ENCODE measurements around the gene IL20. TPM values are rescaled to one million over a fixed set of nuclear protein-coding genes. Genes with fewer than 3 reads are reported as not detected.

Gene IL20
- total RNA-seq, 1 donor from 2014 or later, result not detected

DNA sequence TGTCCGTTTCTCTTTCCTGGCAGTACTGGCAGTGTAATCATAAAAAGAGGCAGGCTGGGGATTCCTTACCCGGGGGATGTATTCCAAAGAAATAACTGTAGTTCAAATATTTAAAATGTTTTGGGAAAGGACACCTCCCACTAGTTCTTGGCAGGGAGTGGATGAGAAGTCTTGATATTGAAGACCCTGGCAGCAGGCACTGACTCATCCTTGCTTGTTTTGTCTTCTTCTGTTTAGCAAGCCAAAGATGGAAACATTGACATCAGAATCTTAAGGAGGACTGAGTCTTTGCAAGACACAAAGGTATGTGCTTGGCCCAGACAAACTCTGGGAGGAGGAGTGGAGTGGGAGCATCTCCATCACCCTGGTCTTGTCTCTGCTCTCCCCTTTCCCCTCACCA is 639 bp downstream of the IL20 start:
- Mint-ChIP-seq H3K36me3 (ENCODE audit: unreplicated experiment) (no peaks in the 10 kb centered on the region), H3K9me3 (ENCODE audit: unreplicated experiment) (no peaks in the 10 kb centered on the region), H3K27me3 (ENCODE audit: unreplicated experiment) (peaks cover 39% of the 10 kb centered on the region), H3K4me1 (ENCODE audit: unreplicated experiment) (no peaks in the 10 kb centered on the region), H3K27ac (ENCODE audit: unreplicated experiment) (no peak overlapping the region), H3K4me3 (ENCODE audit: unreplicated experiment) (no peak overlapping the region)
- TF ChIP-seq, protein P1, sequence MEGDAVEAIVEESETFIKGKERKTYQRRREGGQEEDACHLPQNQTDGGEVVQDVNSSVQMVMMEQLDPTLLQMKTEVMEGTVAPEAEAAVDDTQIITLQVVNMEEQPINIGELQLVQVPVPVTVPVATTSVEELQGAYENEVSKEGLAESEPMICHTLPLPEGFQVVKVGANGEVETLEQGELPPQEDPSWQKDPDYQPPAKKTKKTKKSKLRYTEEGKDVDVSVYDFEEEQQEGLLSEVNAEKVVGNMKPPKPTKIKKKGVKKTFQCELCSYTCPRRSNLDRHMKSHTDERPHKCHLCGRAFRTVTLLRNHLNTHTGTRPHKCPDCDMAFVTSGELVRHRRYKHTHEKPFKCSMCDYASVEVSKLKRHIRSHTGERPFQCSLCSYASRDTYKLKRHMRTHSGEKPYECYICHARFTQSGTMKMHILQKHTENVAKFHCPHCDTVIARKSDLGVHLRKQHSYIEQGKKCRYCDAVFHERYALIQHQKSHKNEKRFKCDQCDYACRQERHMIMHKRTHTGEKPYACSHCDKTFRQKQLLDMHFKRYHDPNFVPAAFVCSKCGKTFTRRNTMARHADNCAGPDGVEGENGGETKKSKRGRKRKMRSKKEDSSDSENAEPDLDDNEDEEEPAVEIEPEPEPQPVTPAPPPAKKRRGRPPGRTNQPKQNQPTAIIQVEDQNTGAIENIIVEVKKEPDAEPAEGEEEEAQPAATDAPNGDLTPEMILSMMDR (IDR thresholded peaks at IDR 0.05), result no peak
- DNase-seq (ENCODE audit: extremely low spot score, unreplicated experiment), result no peak

DNA sequence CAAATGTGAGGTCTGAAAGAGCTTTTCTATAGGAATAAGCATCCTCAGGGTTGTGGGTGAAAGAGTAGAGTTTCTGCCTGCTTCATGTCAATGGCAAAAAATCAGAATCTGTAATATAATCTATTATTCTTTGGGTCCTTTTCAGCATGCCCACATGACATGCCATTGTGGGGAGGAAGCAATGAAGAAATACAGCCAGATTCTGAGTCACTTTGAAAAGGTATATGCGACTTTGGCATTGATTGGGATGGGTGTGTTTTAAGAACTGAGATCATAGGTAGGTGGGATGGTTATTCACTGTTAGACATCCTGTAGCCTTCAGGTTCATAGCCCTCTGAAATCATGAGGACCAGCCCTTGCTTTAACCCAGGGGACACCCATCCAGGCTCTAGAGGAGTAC is 1.8 kb downstream of the IL20 start:
- no peak overlapping the region for H3K27ac Mint-ChIP-seq (ENCODE audit: unreplicated experiment)
- no peak for DNase-seq (ENCODE audit: extremely low spot score, unreplicated experiment)
- no peak overlapping the region for H3K4me3 Mint-ChIP-seq (ENCODE audit: unreplicated experiment)
- H3K9me3 Mint-ChIP-seq (ENCODE audit: unreplicated experiment), result no peaks in the 10 kb centered on the region
- TF ChIP-seq, protein P1 (IDR thresholded peaks at IDR 0.05), result no peak
- peaks cover 32% of the 10 kb centered on the region for H3K27me3 Mint-ChIP-seq (ENCODE audit: unreplicated experiment)
- no peaks in the 10 kb centered on the region for H3K4me1 Mint-ChIP-seq (ENCODE audit: unreplicated experiment)
- no peaks in the 10 kb centered on the region for H3K36me3 Mint-ChIP-seq (ENCODE audit: unreplicated experiment)

DNA sequence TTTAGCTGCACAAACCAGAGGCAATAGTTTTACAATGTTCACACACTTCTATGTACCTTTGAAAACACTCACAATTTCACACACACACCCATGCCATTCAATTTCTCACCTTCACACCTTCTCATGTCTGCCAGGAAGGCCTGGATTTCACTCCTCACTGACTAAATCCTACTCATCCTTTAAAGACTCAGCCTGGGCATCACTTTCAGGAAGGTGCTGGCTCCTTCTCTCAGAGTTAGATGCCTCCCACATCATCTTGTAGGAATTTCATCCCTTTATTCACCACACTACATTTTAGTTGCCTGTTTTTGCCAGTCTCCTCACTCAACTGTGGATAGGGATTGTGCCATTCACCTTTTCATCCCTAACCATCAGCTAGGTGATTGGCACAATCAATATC is 2.3 kb downstream of the IL20 start:
- no peaks in the 10 kb centered on the region for H3K9me3 Mint-ChIP-seq (ENCODE audit: unreplicated experiment)
- H3K27me3 Mint-ChIP-seq (ENCODE audit: unreplicated experiment), result peaks cover 28% of the 10 kb centered on the region
- H3K4me1 Mint-ChIP-seq (ENCODE audit: unreplicated experiment), result no peaks in the 10 kb centered on the region
- no peaks in the 10 kb centered on the region for H3K36me3 Mint-ChIP-seq (ENCODE audit: unreplicated experiment)
- H3K4me3 Mint-ChIP-seq (ENCODE audit: unreplicated experiment), result no peak overlapping the region
- TF ChIP-seq, protein P1 (IDR thresholded peaks at IDR 0.05), result no peak
- DNase-seq (ENCODE audit: extremely low spot score, unreplicated experiment), result no peak
- H3K27ac Mint-ChIP-seq (ENCODE audit: unreplicated experiment), result no peak overlapping the region

DNA sequence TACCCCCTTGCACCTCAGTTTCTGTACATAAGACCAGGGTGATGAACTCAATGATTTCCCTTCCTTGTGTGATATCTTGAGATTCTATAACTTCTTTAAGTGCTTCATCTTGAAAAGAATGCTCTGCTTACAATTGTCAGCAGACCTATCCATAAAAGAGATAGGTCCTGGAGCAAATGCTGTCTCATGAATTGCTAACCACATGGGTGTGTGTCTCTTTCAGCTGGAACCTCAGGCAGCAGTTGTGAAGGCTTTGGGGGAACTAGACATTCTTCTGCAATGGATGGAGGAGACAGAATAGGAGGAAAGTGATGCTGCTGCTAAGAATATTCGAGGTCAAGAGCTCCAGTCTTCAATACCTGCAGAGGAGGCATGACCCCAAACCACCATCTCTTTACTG is 2.8 kb downstream of the IL20 start:
- TF ChIP-seq, protein P1 (IDR thresholded peaks at IDR 0.05), result no peak
- Mint-ChIP-seq H3K27ac (ENCODE audit: unreplicated experiment) (no peak overlapping the region), H3K4me1 (ENCODE audit: unreplicated experiment) (no peaks in the 10 kb centered on the region), H3K9me3 (ENCODE audit: unreplicated experiment) (no peaks in the 10 kb centered on the region), H3K36me3 (ENCODE audit: unreplicated experiment) (no peaks in the 10 kb centered on the region), H3K4me3 (ENCODE audit: unreplicated experiment) (no peak overlapping the region), H3K27me3 (ENCODE audit: unreplicated experiment) (peaks cover 23% of the 10 kb centered on the region)
- no peak for DNase-seq (ENCODE audit: extremely low spot score, unreplicated experiment)

DNA sequence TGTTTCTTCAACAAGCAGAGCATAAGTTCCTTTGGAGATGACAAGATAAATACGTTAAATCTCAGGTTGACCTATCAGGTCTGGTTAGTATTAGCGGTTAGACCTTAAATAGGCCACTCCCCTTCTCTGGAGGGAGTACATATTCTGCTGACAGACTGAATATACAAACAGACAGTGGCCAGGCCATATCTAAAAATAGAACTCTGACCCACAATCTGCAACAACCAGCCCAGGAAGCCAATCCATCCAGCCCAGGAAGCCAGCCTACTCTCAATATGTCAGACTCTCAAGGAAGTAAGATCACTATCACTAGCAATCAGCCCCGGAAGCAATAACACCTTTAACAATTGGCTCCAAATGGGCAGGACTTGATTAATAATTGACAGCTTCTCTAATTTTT is 6.7 kb downstream of the IL20 start:
- Mint-ChIP-seq H3K27me3 (ENCODE audit: unreplicated experiment) (peaks cover 20% of the 10 kb centered on the region), H3K9me3 (ENCODE audit: unreplicated experiment) (peaks cover 14% of the 10 kb centered on the region), H3K27ac (ENCODE audit: unreplicated experiment) (no peak overlapping the region), H3K36me3 (ENCODE audit: unreplicated experiment) (no peaks in the 10 kb centered on the region), H3K4me1 (ENCODE audit: unreplicated experiment) (no peaks in the 10 kb centered on the region), H3K4me3 (ENCODE audit: unreplicated experiment) (no peak overlapping the region)
- TF ChIP-seq, protein P1 (IDR thresholded peaks at IDR 0.05), result no peak
- DNase-seq (ENCODE audit: extremely low spot score, unreplicated experiment), result no peak
